ENCODE results near the gene CNTN4.

The CNTN4 gene

DNA sequence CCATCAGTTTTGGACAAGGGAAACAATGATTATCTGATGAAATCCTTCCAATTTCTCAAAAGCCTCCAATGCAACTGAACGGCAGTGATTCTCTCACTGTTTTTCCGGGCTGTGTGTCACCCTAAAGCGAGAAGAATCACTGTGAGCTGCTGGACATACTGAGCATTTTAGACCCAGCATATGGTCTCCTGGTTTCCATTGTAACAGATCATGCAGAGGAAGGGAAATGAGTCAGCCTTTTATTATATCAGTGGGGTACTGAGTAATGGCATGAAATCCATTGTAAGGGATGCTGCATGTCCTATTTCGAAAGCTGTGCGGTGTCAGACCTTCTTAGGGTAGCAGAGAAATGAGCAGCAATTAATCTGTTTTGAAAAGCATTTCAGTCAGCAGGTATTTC is 724.4 kb downstream of the CNTN4 start:
- DNase-seq = no peak

DNA sequence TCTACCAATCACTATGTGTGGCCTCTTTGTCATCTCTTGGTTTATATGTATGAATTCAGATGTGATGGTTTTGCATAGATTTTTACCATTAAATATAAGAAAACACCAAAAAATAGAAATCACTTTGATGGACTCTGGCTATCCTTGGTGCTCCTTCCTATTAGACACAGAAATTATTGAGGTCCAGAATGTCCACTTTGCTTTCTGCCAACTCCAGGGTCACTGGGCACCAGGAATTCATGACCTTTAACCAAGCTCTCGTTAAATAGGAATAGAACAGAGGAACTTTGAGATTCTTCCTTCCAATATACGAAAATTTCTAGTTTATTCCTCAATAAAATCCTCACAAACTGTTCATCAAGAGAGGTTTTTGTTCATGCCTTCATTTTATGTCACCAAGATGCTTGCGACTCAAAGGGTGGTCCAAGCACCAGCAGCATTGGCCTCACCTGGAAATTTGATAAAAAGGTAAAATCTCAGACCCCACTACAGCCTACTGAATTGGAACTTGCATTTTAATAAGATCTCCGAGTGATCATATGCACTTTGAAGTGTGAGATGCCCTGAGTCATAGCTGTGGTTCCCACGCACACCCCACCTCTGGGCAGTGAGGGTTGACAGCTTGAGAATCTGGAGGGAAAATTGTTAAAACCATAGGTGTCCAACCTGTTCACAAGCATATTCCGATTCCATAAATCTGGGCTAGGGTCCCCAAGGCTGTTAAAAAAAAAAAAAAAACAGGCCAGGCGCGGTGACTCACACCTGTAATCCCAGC is 725.0 kb downstream of the CNTN4 start:
- no peak for DNase-seq

GRCh38 chr3:2826036-2826435 is 727.4 kb downstream of the CNTN4 start:
- DNase-seq = no peak

DNA sequence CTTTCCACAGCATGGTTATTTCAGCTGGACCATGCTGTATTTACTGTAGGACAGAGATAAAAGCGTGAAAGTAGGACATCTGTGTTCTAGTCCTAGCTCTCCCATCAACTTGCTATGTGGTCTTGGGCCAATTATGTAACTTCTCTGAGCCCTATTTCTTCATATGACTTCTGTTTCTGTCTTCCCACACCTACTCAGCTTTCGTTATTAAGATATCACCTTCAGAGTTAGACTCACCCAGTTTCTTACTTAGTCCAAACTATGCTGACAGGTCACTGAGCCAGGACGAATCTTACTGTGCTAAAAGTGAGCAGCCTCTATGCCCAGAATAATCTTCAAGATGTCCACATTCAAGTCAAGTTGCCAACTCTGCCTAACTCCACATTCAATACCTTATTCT is 727.8 kb downstream of the CNTN4 start:
- DNase-seq = no peak

- DNase-seq = no peak
These were observed 738.6 kb downstream of the CNTN4 start for GRCh38 chr3:2837239-2837638.

DNA sequence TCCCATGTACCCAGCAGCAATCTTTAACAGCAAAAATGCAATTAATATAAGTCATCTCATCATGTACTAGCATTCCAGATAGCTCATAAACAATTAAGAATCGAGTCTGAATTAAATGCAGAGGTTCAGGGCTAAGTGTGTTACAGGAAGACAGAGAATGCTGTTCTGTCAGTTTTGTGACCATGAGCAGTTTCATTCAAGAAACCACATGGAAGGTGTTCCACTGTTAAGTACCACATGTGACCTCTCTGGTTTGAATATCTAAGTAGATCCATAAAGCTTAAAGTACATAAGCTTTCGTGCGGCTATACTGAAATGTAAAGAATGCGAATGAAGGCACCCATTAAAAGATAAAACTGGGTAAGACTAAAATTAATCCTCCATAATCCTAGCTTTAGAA is 739.2 kb downstream of the CNTN4 start:
- peak; percentile 56 to 78 for DNase-seq

DNA sequence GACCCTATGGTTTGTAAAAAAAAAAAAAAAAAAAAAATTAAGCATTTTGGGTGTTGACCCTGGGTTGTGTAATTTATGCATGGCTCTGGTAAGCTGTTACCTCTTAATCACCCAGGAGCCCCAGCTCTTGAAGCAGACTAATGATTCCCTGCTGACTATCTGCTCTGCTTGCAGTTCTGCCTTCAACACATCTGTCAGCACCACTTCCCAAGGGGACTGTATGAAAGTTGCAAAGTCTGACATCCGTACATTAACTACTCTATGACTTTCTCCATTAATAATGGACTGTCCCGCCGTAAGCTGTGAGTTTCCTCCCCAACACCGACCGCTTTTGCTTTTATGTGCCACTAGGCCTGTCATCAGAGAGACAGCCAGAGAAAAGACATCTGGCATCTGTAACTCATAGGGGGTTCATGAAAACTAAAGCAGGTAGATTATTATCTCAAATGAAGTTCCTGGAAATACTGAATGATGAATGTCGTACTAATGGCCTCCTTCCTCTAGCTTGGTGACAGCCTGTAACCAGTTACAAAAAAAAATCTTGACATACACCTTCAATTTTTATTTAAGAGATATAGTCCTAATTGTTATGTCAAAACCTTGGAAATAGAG is 740.0 kb downstream of the CNTN4 start:
- DNase-seq = peak; percentile 67 to 87

- peak in 1 of 2 experiments; percentile 16 for DNase-seq
These were observed 741.2 kb downstream of the CNTN4 start for GRCh38 chr3:2839876-2840275.

GRCh38 chr3:2847062-2847841 is 748.6 kb downstream of the CNTN4 start:
- no peak for DNase-seq

DNA sequence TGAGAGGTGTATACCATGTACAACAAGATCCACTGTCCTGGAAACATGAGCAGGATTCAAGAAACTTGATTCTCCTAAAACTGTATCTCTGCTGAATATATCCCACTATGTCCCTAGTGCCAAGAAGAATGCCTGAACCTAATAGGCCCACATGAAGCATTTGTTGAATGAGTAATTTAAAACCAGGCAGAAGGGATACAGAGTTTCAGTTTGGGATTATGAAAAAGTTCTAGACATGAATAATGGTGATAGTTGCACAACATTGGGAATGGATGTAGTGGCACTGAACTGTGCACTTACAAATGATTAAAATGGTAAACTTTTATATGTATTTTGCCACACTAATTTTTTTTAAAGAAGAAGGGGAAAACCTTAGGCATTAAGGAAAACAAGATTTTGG is 750.4 kb downstream of the CNTN4 start:
- no peak for DNase-seq

DNA sequence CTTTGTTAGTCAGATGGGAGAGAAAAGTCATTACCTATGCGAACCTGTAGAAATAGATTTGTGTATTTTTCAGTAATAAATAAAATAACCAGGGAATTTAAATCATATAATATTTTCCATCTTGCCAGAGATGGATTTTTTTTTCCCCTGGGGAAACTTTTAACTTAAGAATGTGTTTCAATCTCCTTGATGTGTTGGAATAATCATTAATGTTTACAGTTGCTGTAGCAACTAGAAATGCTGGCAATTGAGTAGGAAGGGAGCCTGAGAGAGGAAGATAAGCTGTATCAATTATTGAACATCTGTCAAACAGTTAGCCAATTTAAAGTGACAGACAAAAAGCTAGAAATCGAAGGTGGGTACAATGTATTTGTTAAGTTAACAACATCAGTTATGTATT is 752.0 kb downstream of the CNTN4 start:
- DNase-seq = peak in 1 of 2 experiments; percentile 42

GRCh38 chr3:2851361-2851760 is 752.7 kb downstream of the CNTN4 start:
- DNase-seq = no peak

DNA sequence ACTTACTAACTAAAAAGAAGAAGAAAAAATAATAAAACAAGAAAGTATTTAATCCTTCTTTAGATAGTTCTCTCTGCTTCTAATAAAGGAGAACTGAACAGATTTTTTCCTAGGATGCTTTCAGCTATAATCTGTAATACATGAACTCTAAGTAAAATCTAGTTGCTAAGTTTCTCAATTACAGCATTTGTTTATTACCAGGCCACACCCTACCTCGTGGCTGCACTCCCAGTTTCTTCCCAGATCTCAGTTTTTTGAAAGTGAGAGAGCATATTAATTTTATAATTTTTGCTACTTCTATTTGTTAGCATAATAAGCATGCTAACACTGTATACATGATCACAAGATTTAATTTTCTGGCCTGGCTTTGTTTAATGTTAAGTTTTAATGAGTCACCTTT is 753.2 kb downstream of the CNTN4 start:
- DNase-seq = no peak

GRCh38 chr3:2853651-2854050 is 755.0 kb downstream of the CNTN4 start:
- no peak for DNase-seq

GRCh38 chr3:2856138-2857133 is 757.8 kb downstream of the CNTN4 start:
- DNase-seq = no peak

DNA sequence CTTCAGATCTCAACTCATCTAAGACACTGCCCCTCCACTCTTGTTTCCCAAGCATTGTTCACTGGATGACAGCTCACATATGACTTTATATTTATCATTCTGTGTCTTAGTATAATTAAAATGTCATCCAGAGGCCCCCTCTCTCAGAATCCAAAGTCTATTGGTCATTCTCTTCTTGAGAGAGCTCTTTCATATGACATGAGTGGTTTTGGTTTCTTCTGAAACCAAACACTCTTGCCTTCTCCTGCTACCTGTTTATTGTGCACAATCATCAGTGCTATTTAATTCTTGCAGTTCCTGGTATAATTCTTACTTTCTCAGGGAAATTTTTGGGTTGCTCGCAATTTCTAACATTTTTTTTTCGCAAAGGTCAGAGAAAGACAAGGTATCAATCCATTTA is 762.0 kb downstream of the CNTN4 start:
- no peak for DNase-seq

DNA sequence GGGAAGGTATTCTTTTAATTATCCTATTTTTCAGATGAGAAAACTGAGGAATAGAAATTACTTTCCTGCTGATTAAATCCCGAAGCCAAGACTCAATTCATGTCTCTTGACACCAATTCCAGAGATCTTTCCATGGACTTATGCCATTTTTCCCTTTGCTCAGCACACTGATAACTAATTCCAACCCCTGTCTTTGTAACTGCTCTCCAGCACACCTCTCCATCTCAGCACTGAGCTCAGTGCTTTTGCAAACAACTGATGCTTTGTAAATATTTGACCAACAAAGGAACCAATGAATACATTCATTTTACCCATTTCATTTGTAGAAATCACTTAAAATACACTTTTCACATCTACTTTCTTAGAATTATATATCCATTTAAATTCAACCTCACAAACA is 762.5 kb downstream of the CNTN4 start:
- no peak for DNase-seq

GRCh38 chr3:2861920-2862319 is 763.3 kb downstream of the CNTN4 start:
- DNase-seq = no peak

GRCh38 chr3:2862366-2862765 is 763.7 kb downstream of the CNTN4 start:
- DNase-seq = no peak

GRCh38 chr3:2863127-2863526 is 764.5 kb downstream of the CNTN4 start:
- no peak for DNase-seq

DNA sequence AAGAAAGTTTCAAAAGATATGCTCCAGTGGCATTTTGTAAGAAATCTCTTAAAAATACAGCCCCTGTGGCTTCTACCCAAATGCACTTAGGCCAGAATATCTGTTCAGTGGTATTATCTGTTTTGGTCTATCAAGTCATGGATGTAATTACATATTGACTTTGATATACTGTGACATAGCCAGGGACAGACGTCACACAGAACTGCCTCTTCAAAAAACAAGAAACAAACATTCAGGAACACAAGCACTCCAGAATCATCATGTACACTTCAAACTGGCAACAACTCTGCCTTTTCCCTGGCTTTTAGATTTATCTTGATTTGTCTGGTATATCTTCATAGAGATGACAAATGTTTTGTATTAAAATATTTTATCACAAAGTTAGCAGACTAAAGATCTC is 771.2 kb downstream of the CNTN4 start:
- DNase-seq = no peak

- no peak for DNase-seq
These were observed 772.2 kb downstream of the CNTN4 start for GRCh38 chr3:2870724-2871333.

Data from NCI-H524 (cell line).